GM23248 (cell line): ENCODE results near the gene ADCY7.

Experiments
- EZH2 ChIP-seq: fragments of 200-600 bp; sonication (generic); IDR thresholded peaks from 2 replicates; pipeline ENCODE4 v1.6.1; 2018; ENCODE audit warnings: antibody characterized with exemption, mild to moderate bottlenecking; ENCODE audit not compliant: insufficient read depth, poor library complexity, severe bottlenecking
- EZH2phosphoT487 ChIP-seq: fragments of 200-600 bp; sonication (generic); IDR thresholded peaks from 2 replicates; pipeline ENCODE4 v1.6.1; 2018; ENCODE audit warnings: antibody characterized with exemption, moderate library complexity, mild to moderate bottlenecking, low read depth; ENCODE audit not compliant: insufficient read depth

GRCh38 chr16:50286681-50287080, 20.3 kb downstream of the ADCY7 start:
- TF ChIP-seq EZH2 = no peak
- TF ChIP-seq EZH2phosphoT487 = no peak
